Heart left ventricle (tissue), 16 donors: ENCODE measurements around the gene STARD13. TPM values are rescaled to one million over a fixed set of nuclear protein-coding genes. Genes with fewer than 3 reads are reported as not detected.

ENCODE experiments used
- ATAC-seq, 4 donors: fragments of 200-7000 bp; cut with Tn5 transposase; one replicate each; pipeline ENCODE4 v1.9.1; 2020 to 2022; ENCODE audit warnings: moderate library complexity in 4 of 4, mild to moderate bottlenecking in 3 of 4, moderate number of reproducible peaks in 1 of 4
- DNase-seq, 5 donors: peaks; one replicate each; pipeline ENCODE4 v3.0.0-alpha.2; 2020
- H3K27ac ChIP-seq, 12 donors: fragments of 200-600 bp; sonication (generic) in 4 of 12; one replicate each; pipeline versions ENCODE4 v1.5.0 to v1.8.0; 2016 to 2022; ENCODE audit warnings: mild to moderate bottlenecking in 2 of 12
- H3K27me3 ChIP-seq, 9 donors: fragments of 200-600 bp; sonication (generic) in 2 of 9; one replicate each; pipeline versions ENCODE4 v1.5.1 to v1.8.0; 2016 to 2022; ENCODE audit warnings: mild to moderate bottlenecking in 3 of 9
- H3K36me3 ChIP-seq, 9 donors: fragments of 200-600 bp; sonication (generic) in 2 of 9; one replicate each; pipeline versions ENCODE4 v1.5.0 to v1.8.0; 2018 to 2022; ENCODE audit warnings: mild to moderate bottlenecking in 2 of 9
- H3K4me1 ChIP-seq, 12 donors: fragments of 200-600 bp; sonication (generic) in 4 of 12; one replicate each; pipeline versions ENCODE4 v1.5.0 to v1.8.0; 2016 to 2022; ENCODE audit warnings: mild to moderate bottlenecking in 3 of 12
- H3K4me3 ChIP-seq, 12 donors: fragments of 200-600 bp; sonication (generic) in 4 of 12; one replicate each; pipeline versions ENCODE4 v1.5.0 to v1.8.0; 2017 to 2022; ENCODE audit warnings: mild to moderate bottlenecking in 9 of 12, moderate library complexity in 4 of 12
- H3K9me3 ChIP-seq, 12 donors: fragments of 200-600 bp; sonication (generic) in 4 of 12; one replicate each; pipeline versions ENCODE4 v1.5.0 to v1.8.0; 2016 to 2022; ENCODE audit warnings: mild to moderate bottlenecking in 1 of 12
- CTCF ChIP-seq, 12 donors: fragments of 200-600 bp; sonication (generic) in 4 of 12; IDR thresholded peaks; one replicate each; pipeline versions ENCODE4 v1.5.0 to v1.8.0; 2018 to 2022; ENCODE audit warnings: antibody characterized with exemption in 12 of 12, mild to moderate bottlenecking in 5 of 12
- POLR2A ChIP-seq, 2 donors: fragments of 450-650 bp; IDR thresholded peaks; one replicate each; pipeline ENCODE4 v1.6.1; 2017; ENCODE audit warnings: antibody characterized with exemption in 2 of 2, mild to moderate bottlenecking in 2 of 2, moderate library complexity in 2 of 2
- WGBS, 4 donors: extraction: QIAGEN DNeasy Blood & Tissue Kit in 2 of 4; methylation state at CpG; one replicate each; pipeline versions ENCODE4 v1.1.5 to v1.1.7; 2013 to 2018; 5-methylcytosine and 5-hydroxymethylcytosine counted together
- intact Hi-C, 10 donors: fragments of 100-400 bp; cut with DNase I; formaldehyde crosslinking; loops; one replicate each; pipeline versions ENCODE4 v1.11.1 to v1.14.2; 2022
- polyA plus RNA-seq, 2 donors: library from polyadenylated mRNA; stranded (reverse); fragments of 200-250 nt; gene quantifications; one replicate each; pipeline ENCODE4 v1.2.3, GENCODE V29; 2013
- total RNA-seq, 9 donors: library from RNA; depleted of rRNA in 2 of 9; stranded (reverse); fragments of >200 nt in 2 of 9; fragmentation: NEBNext Ultra II Directional in 3 of 9; extraction: Animal tissue kit (Norgen Biotek cat#: 25700) in 3 of 9; gene quantifications; one replicate each; pipeline versions ENCODE4 v1.1.0 to v1.2.4, GENCODE V29; 2016 to 2023
- donor health status: ischemic (EF 13 %, LVEDD 7.1; RV severe dilation, severe dysfunction).
- donor health status: healthy with polysubstance abuse.
- donor health status: DM: no; HTN: yes; CAD: no.
- donor health status: DM: no; HTN: no; CAD: no.
- donor health status: ischemic (EF 25% LVEDD 6.9; RV normal size, moderate dysfunction).
- donor health status: ischemic (EF 25% LVEDD 5.7; RV mildly dilated, moderate dysfunction).
- donor health status: healthy.
- donor health status: DM: yes; HTN: yes; CAD: no.
- donor health status: ischemic (EF 35%, LVEDD 5.7; RV mildly dilated, moderate dysfunction).
- donor health status: nonischemic (EF 11% LVEDD 7.7; RV severe dilation, severe dysfunction).
- donor health status: DM: yes; HTN: yes; CAD: no.
- donor health status: PGD.
- donor health status: ischemic (EF 29% LVEDD 5.4; RV normal size, mild dysfunction).
- donor health status: nonischemic (EF 23%, LVEDD 6.1; RV moderate dilation, normal function).

The STARD13 gene
- total and polyA plus RNA-seq, 11 donors, result 9.3 to 39.2 (median 28.3) TPM

GRCh38 chr13:33132644-33133440 lies 152.7 kb downstream of the STARD13 start:
- TF ChIP-seq CTCF (IDR thresholded peaks at IDR 0.05), result no peak
- no peak for TF ChIP-seq POLR2A (IDR thresholded peaks at IDR 0.05)
- no peak overlapping the region for H3K4me3 ChIP-seq

GRCh38 chr13:33129886-33130285 lies 155.7 kb downstream of the STARD13 start:
- TF ChIP-seq CTCF (IDR thresholded peaks at IDR 0.05), result no peak
- TF ChIP-seq POLR2A (IDR thresholded peaks at IDR 0.05), result no peak
- intact Hi-C loops, result loop anchor here in 7 of 10 donors (5.0 to 10.0 kb wide), 7 partner anchors 45 to 405 kb away; partner anchors contain the start of gene STARD13 (in 2 of the 7)
- Histone ChIP-seq H3K27me3 (no peaks in the 10 kb centered on the region), H3K27ac (peak overlapping the region in 2 of 12 donors; percentile 24 to 87), H3K4me3 (no peak overlapping the region), H3K9me3 (no peaks in the 10 kb centered on the region), H3K36me3 (peaks cover 0 to 52% (median 36%) of the 10 kb centered on the region in 9 donors), H3K4me1 (peaks cover 11 to 72% (median 55%) of the 10 kb centered on the region in 12 donors)
- WGBS, 4 donors, result 94 to 96% (median 96%) methylated on average over 19 to 20 of the region's 20 CpGs
- DNase-seq (no peak), ATAC-seq (no peak)

More at GRCh38 chr13:33132644-33133440, 152.7 kb downstream of the STARD13 start:
- H3K36me3 ChIP-seq, result peaks cover 0 to 60% (median 32%) of the 10 kb centered on the region in 9 donors
- WGBS, 4 donors, result 77 to 90% (median 87%) methylated on average over 1 of the region's 1 CpG
- no peaks in the 10 kb centered on the region for H3K27me3 ChIP-seq
- H3K4me1 ChIP-seq, result peaks cover 0 to 44% (median 28%) of the 10 kb centered on the region in 12 donors
- H3K9me3 ChIP-seq, result peaks cover 0 to 9% (median 0%) of the 10 kb centered on the region in 12 donors
- no peak for ATAC-seq
- DNase-seq, result no peak
- intact Hi-C loops, result loop anchor here in 2 of 10 donors (10.0 kb wide), 2 partner anchors 62 to 402 kb away; no protein-coding TSS in a partner anchor
- H3K27ac ChIP-seq, result peak overlapping the region in 5 of 12 donors; percentile 13 to 63 (median 25)

GRCh38 chr13:33129094-33129832 lies 156.3 kb downstream of the STARD13 start:
- Histone ChIP-seq H3K4me3 (no peak overlapping the region), H3K9me3 (no peaks in the 10 kb centered on the region), H3K36me3 (peaks cover 0 to 54% (median 36%) of the 10 kb centered on the region in 9 donors), H3K4me1 (peaks cover 11 to 74% (median 53%) of the 10 kb centered on the region in 12 donors), H3K27ac (peak overlapping the region in 9 of 12 donors; percentile 5 to 87 (median 26)), H3K27me3 (no peaks in the 10 kb centered on the region)
- ATAC-seq (peak; percentile 62 to 75 (median 64)), DNase-seq (peak in 4 of 5 donors; percentile 54 to 82 (median 78))
- intact Hi-C loops, result loop anchor here in 6 of 10 donors (5.0 to 10.0 kb wide), 5 partner anchors 46 to 158 kb away; partner anchors contain the start of gene STARD13 (in 2 of the 6)
- TF ChIP-seq CTCF (IDR thresholded peaks at IDR 0.05) (no peak), POLR2A (IDR thresholded peaks at IDR 0.05) (no peak)
- WGBS, 4 donors, result 77 to 83% (median 79%) methylated on average over 17 to 20 of the region's 20 CpGs
